HG02852 (cell line): ENCODE results near the gene LRRC61.
"Not testable (repeated sequence)": the region's sequence is repeated elsewhere in the genome, so short reads cannot be mapped to it uniquely, and the experiment has no call there.

Source experiments
- ATAC-seq: cut with Tn5 transposase; IDR thresholded peaks from one replicate; pipeline ENCODE4 v1.9.1; 2021; ENCODE audit warnings: mild to moderate bottlenecking, moderate library complexity; ENCODE audit not compliant: unreplicated experiment

The LRRC61 gene

GRCh38 chr7:150381096-150381495 lies 57.9 kb downstream of the LRRC61 start:
- no peak for ATAC-seq

- ATAC-seq = no peak
These were observed 58.6 kb downstream of the LRRC61 start for GRCh38 chr7:150381785-150382122.

GRCh38 chr7:150382123-150382843 lies 59.1 kb downstream of the LRRC61 start:
- ATAC-seq = no peak

- no peak for ATAC-seq
These were observed 59.7 kb downstream of the LRRC61 start for GRCh38 chr7:150382844-150383225.

GRCh38 chr7:150383710-150384397 lies 60.7 kb downstream of the LRRC61 start:
- ATAC-seq = no peak

GRCh38 chr7:150384406-150385301 lies 61.5 kb downstream of the LRRC61 start:
- no peak for ATAC-seq

- ATAC-seq = no peak
These were observed 62.2 kb downstream of the LRRC61 start for GRCh38 chr7:150385302-150385723.

GRCh38 chr7:150385884-150386283 lies 62.7 kb downstream of the LRRC61 start:
- ATAC-seq = not testable (repeated sequence)
